Liver (tissue), 9 donors: ENCODE data around the gene ZNF48. TPM values are rescaled to one million over a fixed set of nuclear protein-coding genes. Genes with fewer than 3 reads are reported as not detected.

ENCODE experiments used
- DNase-seq: peaks from one replicate; pipeline ENCODE4 v3.0.0-alpha.2; 2017; ENCODE audit warnings: low spot score
- H3K27ac ChIP-seq, 2 donors: one replicate each; pipeline ENCODE4 v1.7.0; 2013; ENCODE audit warnings: inconsistent platforms in 2 of 2, low read length in 2 of 2, control low read depth in 1 of 2, low read depth in 1 of 2, mild to moderate bottlenecking in 1 of 2
- H3K27me3 ChIP-seq, 4 donors: one replicate each; pipeline versions ENCODE4 v1.6.1 to v1.7.0; 2013; ENCODE audit warnings: low read length in 3 of 4, inconsistent platforms in 1 of 4, mild to moderate bottlenecking in 1 of 4, moderate library complexity in 1 of 4; ENCODE audit not compliant: control insufficient read depth in 4 of 4, insufficient read depth in 4 of 4
- H3K36me3 ChIP-seq, 4 donors: one replicate each; pipeline versions ENCODE4 v1.6.1 to v1.7.0; 2013; ENCODE audit warnings: low read length in 3 of 4, mild to moderate bottlenecking in 3 of 4, low read depth in 1 of 4, moderate library complexity in 1 of 4; ENCODE audit not compliant: control insufficient read depth in 4 of 4, insufficient read depth in 3 of 4
- H3K4me1 ChIP-seq, 4 donors: one replicate each; pipeline versions ENCODE4 v1.6.1 to v1.7.0; 2013; ENCODE audit warnings: low read length in 3 of 4, mild to moderate bottlenecking in 3 of 4, moderate library complexity in 1 of 4; ENCODE audit not compliant: control insufficient read depth in 4 of 4, insufficient read depth in 4 of 4
- H3K4me3 ChIP-seq, 3 donors: one replicate each; pipeline versions ENCODE4 v1.6.1 to v1.7.0; 2013; ENCODE audit warnings: low read length in 3 of 3, control low read depth in 1 of 3, low read depth in 1 of 3, mild to moderate bottlenecking in 1 of 3
- H3K9ac ChIP-seq, 2 donors: one replicate each; pipeline ENCODE4 v1.7.0; 2013; ENCODE audit warnings: low read length in 2 of 2, mild to moderate bottlenecking in 2 of 2, moderate library complexity in 2 of 2, control low read depth in 1 of 2, low read depth in 1 of 2
- H3K9me3 ChIP-seq, 4 donors: one replicate each; pipeline versions ENCODE4 v1.6.1 to v1.7.0; 2013; ENCODE audit warnings: low read length in 3 of 4; ENCODE audit not compliant: control insufficient read depth in 4 of 4
- CTCF ChIP-seq: fragments of 150-350 bp; IDR thresholded peaks from 2 replicates; pipeline ENCODE4 v1.5.1; 2017; ENCODE audit warnings: improper control_type of control experiment, low read depth, low read length; ENCODE audit not compliant: missing input control
- EGR1 ChIP-seq, 2 donors: IDR thresholded peaks; 2 replicates each; pipeline ENCODE4 v1.6.1; 2016 to 2018; ENCODE audit warnings: antibody characterized with exemption in 2 of 2, low read depth in 2 of 2
- FOXA1 ChIP-seq: IDR thresholded peaks from 2 replicates; pipeline ENCODE4 v1.6.1; 2016; ENCODE audit warnings: antibody characterized with exemption
- FOXA2 ChIP-seq: IDR thresholded peaks from 2 replicates; pipeline ENCODE4 v1.6.1; 2016; ENCODE audit warnings: antibody characterized with exemption
- GABPA ChIP-seq, 2 donors: IDR thresholded peaks in 1 of 2; conservative IDR thresholded peaks in 1 of 2; 2 replicates each; pipeline ENCODE4 v1.6.1; 2016; ENCODE audit warnings: antibody characterized with exemption in 2 of 2, mild to moderate bottlenecking in 1 of 2, moderate library complexity in 1 of 2
- HNF4A ChIP-seq, 2 donors: conservative IDR thresholded peaks; 2 replicates each; pipeline ENCODE4 v1.6.1; 2016; ENCODE audit warnings: antibody characterized with exemption in 2 of 2, mild to moderate bottlenecking in 2 of 2
- HNF4G ChIP-seq: IDR thresholded peaks from 2 replicates; pipeline ENCODE4 v1.6.1; 2016; ENCODE audit warnings: antibody characterized with exemption
- JUND ChIP-seq, 2 donors: IDR thresholded peaks; 2 replicates each; pipeline ENCODE4 v1.6.1; 2016; ENCODE audit warnings: antibody characterized with exemption in 2 of 2
- MAX ChIP-seq: IDR thresholded peaks from 2 replicates; pipeline ENCODE4 v1.6.1; 2016; ENCODE audit warnings: antibody characterized with exemption
- NR2F2 ChIP-seq: IDR thresholded peaks from 2 replicates; pipeline ENCODE4 v1.6.1; 2016; ENCODE audit warnings: antibody characterized with exemption
- RAD21 ChIP-seq, 2 donors: IDR thresholded peaks; 2 replicates each; pipeline ENCODE4 v1.6.1; 2016; ENCODE audit warnings: antibody characterized with exemption in 2 of 2, mild to moderate bottlenecking in 2 of 2
- RXRA ChIP-seq, 2 donors: IDR thresholded peaks; 2 replicates each; pipeline ENCODE4 v1.6.1; 2017 to 2018; ENCODE audit warnings: antibody characterized with exemption in 2 of 2, mild to moderate bottlenecking in 1 of 2
- SP1 ChIP-seq: IDR thresholded peaks from 2 replicates; pipeline ENCODE4 v1.6.1; 2018; ENCODE audit warnings: antibody characterized with exemption, mild to moderate bottlenecking
- TAF1 ChIP-seq: conservative IDR thresholded peaks from 2 replicates; pipeline ENCODE4 v1.6.1; 2016; ENCODE audit warnings: antibody characterized with exemption, mild to moderate bottlenecking
- YY1 ChIP-seq: IDR thresholded peaks from 2 replicates; pipeline ENCODE4 v1.6.1; 2016; ENCODE audit warnings: antibody characterized with exemption, mild to moderate bottlenecking
- ZBTB33 ChIP-seq: IDR thresholded peaks from 2 replicates; pipeline ENCODE4 v1.6.1; 2016; ENCODE audit warnings: antibody characterized with exemption
- WGBS: extraction: QIAGEN DNeasy Blood & Tissue Kit; methylation state at CpG from one replicate; pipeline ENCODE4 v1.1.7; 2013; 5-methylcytosine and 5-hydroxymethylcytosine counted together
- polyA plus RNA-seq, 2 donors: library from polyadenylated mRNA; stranded (reverse) in 1 of 2; unstranded in 1 of 2; fragments of 200-250 nt in 1 of 2; fragments of >200 nt in 1 of 2; fragmentation: Nextera tagmentation in 1 of 2; extraction: Ambion mirVana in 1 of 2; gene quantifications; one replicate each; pipeline versions ENCODE4 v1.2.1 to v1.2.3, GENCODE V29; 2013 to 2015
- total RNA-seq, 2 donors: library from RNA; depleted of rRNA; stranded (reverse); fragments of >200 nt; gene quantifications; one replicate each; pipeline ENCODE4 v1.2.3, GENCODE V29; 2014
- TF ChIP-seq, protein P1 (sequence below): IDR thresholded peaks from 2 replicates; pipeline ENCODE4 v1.6.1; 2016; ENCODE audit warnings: antibody characterized with exemption
- TF ChIP-seq, protein P2 (sequence below): IDR thresholded peaks from 2 replicates; pipeline ENCODE4 v1.6.1; 2016; ENCODE audit warnings: antibody characterized with exemption, mild to moderate bottlenecking
- donor health status: healthy.
- donor health status: healthy.
- donor health status: healthy.
- donor health status: healthy.
- donor health status: healthy.

Gene ZNF48
- total and polyA plus RNA-seq, 4 donors, result 2.3 to 4.7 (median 3.1) TPM

DNA sequence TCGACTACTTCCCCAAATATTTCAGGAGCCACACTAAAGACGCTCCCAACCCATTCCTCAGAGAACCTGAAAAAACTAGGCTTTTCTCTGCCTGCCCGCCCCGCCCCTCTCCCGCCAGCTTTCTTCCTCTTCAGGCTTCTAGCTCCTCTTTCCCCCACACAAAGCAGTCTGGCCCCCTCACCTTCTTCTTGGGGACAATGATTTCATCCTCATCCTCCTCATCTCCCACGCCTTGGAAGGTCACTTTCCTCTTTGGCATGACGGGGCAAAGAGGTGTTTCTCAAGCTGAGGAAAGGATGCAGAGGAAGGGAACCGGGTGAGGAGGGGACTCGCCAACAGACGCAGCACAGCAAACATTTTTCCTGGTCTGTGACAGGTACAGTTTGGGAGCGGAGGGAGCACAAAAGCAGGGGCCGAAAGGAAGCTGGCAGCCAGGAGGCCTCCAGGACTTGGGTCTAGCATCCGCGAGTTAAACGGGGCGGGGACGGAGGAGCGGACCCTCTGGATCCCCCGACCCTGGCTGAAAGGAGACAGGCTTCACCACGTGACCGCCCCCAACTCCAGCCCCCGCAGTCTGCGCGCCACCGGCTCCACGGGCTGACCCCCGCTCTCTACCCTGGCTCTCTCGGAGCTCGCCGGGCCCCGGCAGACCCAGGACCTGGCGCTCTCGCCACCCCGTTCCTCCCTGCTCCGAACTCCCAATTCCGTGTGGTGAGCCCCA, 40.6 kb upstream of the ZNF48 start:
- Histone ChIP-seq H3K4me1 (peaks cover 12 to 66% (median 52%) of the 10 kb centered on the region in 4 donors), H3K9ac (peak overlapping the region; percentile 4 to 85), H3K27ac (peak overlapping the region; percentile 88 to 96), H3K4me3 (peak overlapping the region; percentile 66 to 87 (median 85)), H3K9me3 (no peaks in the 10 kb centered on the region), H3K36me3 (peaks cover 4 to 19% (median 15%) of the 10 kb centered on the region in 4 donors), H3K27me3 (no peaks in the 10 kb centered on the region)
- DNase-seq, result no peak
- WGBS, result 1% methylated on average over 36 of the region's 36 CpGs
- no peak for TF ChIP-seq SP1
- TF ChIP-seq ZBTB33, result no peak
- no peak for TF ChIP-seq EGR1 (IDR thresholded peaks at IDR 0.05; ENCODE audit: low read depth in 2 of 2)
- TF ChIP-seq FOXA1, result no peak

- TF ChIP-seq EGR1 (IDR thresholded peaks at IDR 0.05; ENCODE audit: low read depth in 2 of 2), result peak; percentile 99
- peak; percentile 19 for TF ChIP-seq FOXA1
- TF ChIP-seq, protein P1, sequence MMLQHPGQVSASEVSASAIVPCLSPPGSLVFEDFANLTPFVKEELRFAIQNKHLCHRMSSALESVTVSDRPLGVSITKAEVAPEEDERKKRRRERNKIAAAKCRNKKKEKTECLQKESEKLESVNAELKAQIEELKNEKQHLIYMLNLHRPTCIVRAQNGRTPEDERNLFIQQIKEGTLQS, result peak; percentile 79
- TF ChIP-seq CTCF, result no peak
- peak; percentile 62 to 75 for TF ChIP-seq RXRA (IDR thresholded peaks at IDR 0.05)
- peak; percentile 89 to 97 for TF ChIP-seq GABPA (IDR thresholded peaks at IDR 0.05 in 1 of 2, conservative IDR thresholded peaks at IDR 0.05 in 1 of 2)
- peak; percentile 83 for TF ChIP-seq NR2F2
- peak; percentile 68 for TF ChIP-seq ZBTB33
- TF ChIP-seq HNF4G, result peak; percentile 54
- TF ChIP-seq FOXA2, result no peak
- peak; percentile 69 for TF ChIP-seq SP1
- TF ChIP-seq JUND (IDR thresholded peaks at IDR 0.05), result peak; percentile 69 to 85
- TF ChIP-seq MAX, result peak; percentile 99
- TF ChIP-seq TAF1, result peak; percentile 89
- peak; percentile 97 for TF ChIP-seq YY1
- TF ChIP-seq HNF4A (conservative IDR thresholded peaks at IDR 0.05), result peak; percentile 64 to 83
- TF ChIP-seq RAD21 (IDR thresholded peaks at IDR 0.05), result peak; percentile 6 to 60
- TF ChIP-seq, protein P2, sequence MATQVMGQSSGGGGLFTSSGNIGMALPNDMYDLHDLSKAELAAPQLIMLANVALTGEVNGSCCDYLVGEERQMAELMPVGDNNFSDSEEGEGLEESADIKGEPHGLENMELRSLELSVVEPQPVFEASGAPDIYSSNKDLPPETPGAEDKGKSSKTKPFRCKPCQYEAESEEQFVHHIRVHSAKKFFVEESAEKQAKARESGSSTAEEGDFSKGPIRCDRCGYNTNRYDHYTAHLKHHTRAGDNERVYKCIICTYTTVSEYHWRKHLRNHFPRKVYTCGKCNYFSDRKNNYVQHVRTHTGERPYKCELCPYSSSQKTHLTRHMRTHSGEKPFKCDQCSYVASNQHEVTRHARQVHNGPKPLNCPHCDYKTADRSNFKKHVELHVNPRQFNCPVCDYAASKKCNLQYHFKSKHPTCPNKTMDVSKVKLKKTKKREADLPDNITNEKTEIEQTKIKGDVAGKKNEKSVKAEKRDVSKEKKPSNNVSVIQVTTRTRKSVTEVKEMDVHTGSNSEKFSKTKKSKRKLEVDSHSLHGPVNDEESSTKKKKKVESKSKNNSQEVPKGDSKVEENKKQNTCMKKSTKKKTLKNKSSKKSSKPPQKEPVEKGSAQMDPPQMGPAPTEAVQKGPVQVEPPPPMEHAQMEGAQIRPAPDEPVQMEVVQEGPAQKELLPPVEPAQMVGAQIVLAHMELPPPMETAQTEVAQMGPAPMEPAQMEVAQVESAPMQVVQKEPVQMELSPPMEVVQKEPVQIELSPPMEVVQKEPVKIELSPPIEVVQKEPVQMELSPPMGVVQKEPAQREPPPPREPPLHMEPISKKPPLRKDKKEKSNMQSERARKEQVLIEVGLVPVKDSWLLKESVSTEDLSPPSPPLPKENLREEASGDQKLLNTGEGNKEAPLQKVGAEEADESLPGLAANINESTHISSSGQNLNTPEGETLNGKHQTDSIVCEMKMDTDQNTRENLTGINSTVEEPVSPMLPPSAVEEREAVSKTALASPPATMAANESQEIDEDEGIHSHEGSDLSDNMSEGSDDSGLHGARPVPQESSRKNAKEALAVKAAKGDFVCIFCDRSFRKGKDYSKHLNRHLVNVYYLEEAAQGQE, result peak; percentile 82
- no peaks in the 10 kb centered on the region for H3K9me3 ChIP-seq
- peak; percentile 88 for DNase-seq
- peak within 1 kb of the TSS; percentile 88 to 96 for H3K27ac ChIP-seq
- no peaks in the 10 kb centered on the region for H3K27me3 ChIP-seq
- H3K4me1 ChIP-seq, result peaks cover 12 to 66% (median 52%) of the 10 kb centered on the region in 4 donors
- peaks cover 4 to 23% (median 15%) of the 10 kb centered on the region in 4 donors for H3K36me3 ChIP-seq
- H3K4me3 ChIP-seq, result peak within 1 kb of the TSS; percentile 66 to 87 (median 85)
- H3K9ac ChIP-seq, result peak within 1 kb of the TSS; percentile 26 to 85
- WGBS, result under 1% methylated on average over 45 of the region's 45 CpGs
These were observed 39.9 kb upstream of the ZNF48 start, which contains the start of gene CD2BP2 for GRCh38 chr16:30355144-30355953. TSS of gene CD2BP2 (minus strand) at chr16:30355308. CDS start at chr16:30354681, 627 bp downstream.
